GM21381 (cell line): ENCODE data around the gene LGR4.

Experiments used
- ATAC-seq: cut with Tn5 transposase; IDR thresholded peaks from one replicate; pipeline ENCODE4 v1.9.1; 2021; ENCODE audit warnings: mild to moderate bottlenecking, moderate library complexity; ENCODE audit not compliant: unreplicated experiment

LGR4 gene

GRCh38 chr11:27406498-27407354, 65.9 kb downstream of the LGR4 start:
- ATAC-seq: no peak

GRCh38 chr11:27405134-27405533, 67.5 kb downstream of the LGR4 start:
- no peak for ATAC-seq

- ATAC-seq: no peak
Observed at GRCh38 chr11:27404427-27404826, 68.2 kb downstream of the LGR4 start.

- ATAC-seq: no peak
Observed at GRCh38 chr11:27403195-27403594, 69.4 kb downstream of the LGR4 start.

GRCh38 chr11:27402450-27402849, 70.1 kb downstream of the LGR4 start:
- ATAC-seq: no peak

- ATAC-seq: no peak
Observed at GRCh38 chr11:27401833-27402316, 70.7 kb downstream of the LGR4 start.

GRCh38 chr11:27401280-27401832, 71.2 kb downstream of the LGR4 start:
- no peak for ATAC-seq

- no peak for ATAC-seq
Observed at GRCh38 chr11:27398400-27398770, 74.2 kb downstream of the LGR4 start.

GRCh38 chr11:27397624-27398399, 74.8 kb downstream of the LGR4 start:
- no peak for ATAC-seq

GRCh38 chr11:27396259-27396839, 76.2 kb downstream of the LGR4 start:
- no peak for ATAC-seq

GRCh38 chr11:27395556-27396258, 76.9 kb downstream of the LGR4 start:
- ATAC-seq: no peak

GRCh38 chr11:27394781-27395228, 77.8 kb downstream of the LGR4 start:
- ATAC-seq: no peak

GRCh38 chr11:27392278-27393114, 80.1 kb downstream of the LGR4 start:
- ATAC-seq: no peak

- no peak for ATAC-seq
Observed at GRCh38 chr11:27391331-27392015, 81.1 kb downstream of the LGR4 start.

GRCh38 chr11:27390318-27391295, 82.0 kb downstream of the LGR4 start:
- ATAC-seq: no peak

- ATAC-seq: no peak
Observed at GRCh38 chr11:27388869-27389268, 83.7 kb downstream of the LGR4 start.

- no peak for ATAC-seq
Observed at GRCh38 chr11:27388001-27388400, 84.6 kb downstream of the LGR4 start.

- no peak for ATAC-seq
Observed at GRCh38 chr11:27387362-27387761, 85.2 kb downstream of the LGR4 start.
